Ammon's horn (tissue), 1 donor: Measurements from ENCODE around the gene PTGES3L.
"Not testable (repeated sequence)": the region's sequence is repeated elsewhere in the genome, so short reads cannot be mapped to it uniquely, and the experiment has no call there.

Source experiments
- DNase-seq: peaks from one replicate; pipeline ENCODE4 v3.0.0-alpha.2; 2016; ENCODE audit warnings: low spot score

PTGES3L gene

DNA sequence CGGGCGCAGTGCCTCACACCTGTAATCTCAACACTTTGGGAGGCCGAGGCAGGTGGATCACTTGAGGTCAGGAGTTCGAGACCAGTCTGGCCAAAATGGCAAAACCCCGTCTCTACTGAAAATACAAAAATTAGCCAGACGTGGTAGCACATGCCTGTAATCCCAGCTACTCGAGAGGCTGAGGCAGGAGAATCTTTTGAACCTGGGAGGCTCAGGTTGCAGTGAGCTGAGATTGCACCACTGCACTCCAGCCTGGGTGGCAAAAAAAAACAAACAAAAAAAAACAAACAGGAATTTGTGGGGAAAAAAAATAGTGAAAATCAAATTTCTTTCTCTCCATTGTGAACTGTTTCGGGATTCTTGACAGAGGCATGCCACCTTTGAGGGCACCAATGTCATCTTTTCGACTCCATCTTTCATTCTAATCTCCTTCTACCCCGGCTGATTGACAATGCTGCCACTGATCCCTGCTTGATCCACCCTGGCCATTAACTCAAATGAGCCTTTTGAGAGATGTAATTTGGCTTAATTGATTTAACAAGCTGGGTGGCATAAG, 60.3 kb downstream of the PTGES3L start:
- DNase-seq, result not testable (repeated sequence)

DNA sequence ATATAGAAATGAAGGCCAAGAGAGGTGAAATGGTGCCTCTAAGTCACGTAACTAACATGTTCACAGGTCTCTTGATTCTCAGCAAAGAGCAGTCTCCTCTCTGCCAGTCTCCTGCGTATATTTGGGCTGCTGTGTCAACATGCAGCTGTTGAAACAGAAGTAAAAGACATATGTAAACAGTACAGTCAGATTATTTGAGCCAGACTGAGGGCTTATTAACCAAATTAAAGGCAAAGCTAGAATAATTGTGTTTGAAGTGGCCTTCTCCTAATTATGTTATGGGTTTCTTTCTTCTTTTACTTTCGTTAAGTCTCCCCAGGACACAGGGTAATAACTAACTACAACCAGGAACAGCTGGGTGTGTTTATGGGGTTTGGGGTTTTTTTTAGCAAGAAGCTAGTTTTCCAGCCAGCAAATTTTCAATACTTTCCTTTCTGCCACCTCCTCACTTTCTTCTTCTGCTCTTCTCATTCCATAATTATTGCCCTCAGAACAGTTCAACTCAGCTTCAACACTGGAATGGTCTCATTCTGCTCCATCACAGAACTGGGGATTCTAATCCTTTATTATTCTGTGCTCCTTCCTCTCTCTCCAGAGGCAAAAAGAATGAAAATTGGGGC, 60.9 kb downstream of the PTGES3L start:
- DNase-seq, result no peak
